GM10266 (cell line): ENCODE data around the gene CBFB.
"Not testable (repeated sequence)": the region's sequence is repeated elsewhere in the genome, so short reads cannot be mapped to it uniquely, and the experiment has no call there.

ENCODE experiments used
- DNase-seq: peaks from one replicate; pipeline ENCODE4 v3.0.0; 2012; ENCODE audit errors: extremely low spot score
- CTCF ChIP-seq: IDR thresholded peaks from 2 replicates; pipeline ENCODE4 v1.5.1; 2012; ENCODE audit warnings: mild to moderate bottlenecking, low read depth; ENCODE audit not compliant: control insufficient read depth, insufficient read depth; ENCODE audit errors: missing control alignments

CBFB gene

GRCh38 chr16:67030221-67030962 is 1.4 kb downstream of the CBFB start:
- DNase-seq, result no peak

GRCh38 chr16:67034487-67034886 is 5.5 kb downstream of the CBFB start:
- TF ChIP-seq CTCF, result no peak

More at GRCh38 chr16:67030221-67030962, 1.4 kb downstream of the CBFB start:
- TF ChIP-seq CTCF, result no peak

GRCh38 chr16:67035364-67035763 is 6.4 kb downstream of the CBFB start:
- no peak for DNase-seq
- no peak for TF ChIP-seq CTCF

More at GRCh38 chr16:67034487-67034886, 5.5 kb downstream of the CBFB start:
- DNase-seq, result no peak

DNA sequence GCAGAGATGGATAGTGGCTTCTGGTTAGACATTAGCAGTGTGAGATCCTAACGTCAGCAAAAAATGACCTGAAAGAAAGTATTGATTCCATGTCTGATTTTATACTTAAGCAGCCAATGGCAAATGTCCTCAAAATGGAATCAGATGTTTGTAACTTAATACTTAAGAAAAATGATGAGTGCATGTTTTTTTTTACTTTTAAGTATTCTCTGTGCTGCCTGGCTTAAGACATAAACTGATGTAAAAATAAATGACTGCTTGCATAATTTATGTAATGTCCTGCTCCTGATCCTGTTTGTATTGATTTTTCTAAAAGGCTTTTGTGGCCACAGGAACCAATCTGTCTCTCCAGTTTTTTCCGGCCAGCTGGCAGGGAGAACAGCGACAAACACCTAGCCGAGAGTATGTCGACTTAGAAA is 7.4 kb downstream of the CBFB start:
- TF ChIP-seq CTCF, result no peak
- DNase-seq, result no peak

DNA sequence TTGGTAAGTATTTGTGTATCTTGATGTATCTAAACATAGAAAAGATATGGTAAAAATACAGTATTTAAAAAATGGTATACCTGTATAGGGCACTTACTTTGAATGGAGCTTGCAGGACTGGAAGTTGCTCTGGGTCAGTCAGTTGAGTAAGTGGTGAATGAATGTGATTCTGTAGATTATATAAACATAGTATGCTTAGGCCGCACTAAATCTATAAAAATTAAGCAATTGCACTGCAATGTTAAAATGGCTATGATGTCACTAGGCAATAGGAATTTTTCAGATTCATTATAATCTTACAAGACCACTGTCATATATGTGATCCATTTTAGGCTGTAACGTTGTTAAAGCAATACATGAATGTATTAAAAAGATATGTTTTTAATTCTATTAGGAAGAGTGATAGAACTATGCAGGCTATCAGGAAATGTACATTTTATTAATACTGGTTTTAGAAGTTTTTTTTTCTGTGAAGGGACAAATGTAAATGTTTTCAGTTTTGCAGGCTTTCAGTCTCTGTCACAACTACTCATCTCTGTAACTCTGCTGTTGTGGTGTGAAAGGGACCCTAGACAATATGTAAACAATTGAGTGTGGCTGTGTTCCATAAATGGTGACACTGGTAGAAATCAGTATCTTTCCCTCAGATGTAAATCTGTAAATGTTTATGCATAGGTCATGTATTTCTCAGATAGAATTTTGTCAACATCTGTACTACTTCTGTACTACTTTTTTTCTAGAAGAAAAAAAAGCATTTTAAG is 10.5 kb downstream of the CBFB start:
- TF ChIP-seq CTCF, result no peak
- no peak for DNase-seq

DNA sequence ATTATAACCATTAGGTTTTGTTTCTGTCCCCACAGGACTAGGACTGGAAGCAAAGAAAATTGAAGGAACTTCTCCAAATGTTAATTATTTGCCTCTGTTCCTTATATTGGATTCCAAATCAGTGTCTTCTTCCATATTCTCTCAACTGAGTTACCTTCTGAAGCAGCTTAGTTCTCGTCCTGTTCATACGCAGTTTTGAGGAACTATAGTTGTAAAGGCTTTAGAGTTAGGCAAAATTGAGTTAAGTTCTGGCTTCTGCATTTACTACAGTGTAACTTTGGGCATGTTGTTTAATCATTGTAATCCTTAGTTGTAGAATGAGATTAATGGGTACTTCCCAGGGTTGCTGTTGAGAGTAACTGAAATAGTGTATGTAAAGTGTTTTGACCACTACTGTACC is 11.2 kb downstream of the CBFB start:
- TF ChIP-seq CTCF, result no peak

GRCh38 chr16:67040906-67041305 is 12.0 kb downstream of the CBFB start:
- no peak for TF ChIP-seq CTCF
- DNase-seq, result no peak

More for the DNA sequence above, 11.2 kb downstream of the CBFB start:
- DNase-seq, result no peak

GRCh38 chr16:67041520-67041919 is 12.6 kb downstream of the CBFB start:
- DNase-seq, result not testable (repeated sequence)
